HEK293 (cell line): ENCODE measurements around the gene PIGP.

Source experiments
- GFI1B ChIP-seq: fragments of 450-650 bp; formaldehyde crosslinking; IDR thresholded peaks from 2 replicates; pipeline ENCODE4 v1.5.1; 2016; ENCODE audit warnings: missing biosample characterization, missing genetic modification characterization
- GLI2 ChIP-seq: fragments of 450-650 bp; formaldehyde crosslinking; IDR thresholded peaks from 2 replicates; pipeline ENCODE4; 2017; ENCODE audit warnings: missing biosample characterization, missing genetic modification characterization, low read depth, borderline replicate concordance
- HOXA7 ChIP-seq: sonication (generic); formaldehyde crosslinking; IDR thresholded peaks from 2 replicates; pipeline ENCODE4 v1.8.1; 2022; ENCODE audit warnings: missing genetic modification reagents, borderline replicate concordance
- IKZF3 ChIP-seq: fragments of 450-650 bp; IDR thresholded peaks from 2 replicates; pipeline ENCODE4 v1.5.0; 2018; ENCODE audit warnings: missing biosample characterization, mild to moderate bottlenecking, missing genetic modification characterization, moderate library complexity
- REPIN1 ChIP-seq: fragments of 450-650 bp; formaldehyde crosslinking; IDR thresholded peaks from 2 replicates; pipeline ENCODE4 v1.5.1; 2017; ENCODE audit warnings: missing biosample characterization, missing genetic modification characterization, low read depth
- YY1 ChIP-seq: fragments of 450-650 bp; formaldehyde crosslinking; IDR thresholded peaks from 2 replicates; pipeline ENCODE4 v1.5.1; 2018; ENCODE audit warnings: missing biosample characterization, missing genetic modification characterization
- YY2 ChIP-seq: fragments of 450-650 bp; formaldehyde crosslinking; IDR thresholded peaks from 2 replicates; pipeline ENCODE4 v1.5.1; 2016; ENCODE audit warnings: missing biosample characterization, missing genetic modification characterization
- ZBTB17 ChIP-seq: fragments of 450-650 bp; formaldehyde crosslinking; IDR thresholded peaks from 2 replicates; pipeline ENCODE4 v1.5.1; 2016; ENCODE audit warnings: missing biosample characterization, missing genetic modification characterization
- ZBTB26 ChIP-seq: fragments of 450-650 bp; formaldehyde crosslinking; optimal IDR thresholded peaks from 2 replicates; pipeline ENCODE3; 2016; ENCODE audit warnings: missing biosample characterization, mild to moderate bottlenecking, missing genetic modification characterization
- ZBTB8A ChIP-seq: fragments of 450-650 bp; formaldehyde crosslinking; IDR thresholded peaks from 2 replicates; pipeline ENCODE4 v1.5.1; 2016; ENCODE audit warnings: missing biosample characterization, missing genetic modification characterization
- ZNF10 ChIP-seq: fragments of 450-650 bp; formaldehyde crosslinking; IDR thresholded peaks from 2 replicates; pipeline ENCODE4 v1.5.1; 2017; ENCODE audit warnings: missing biosample characterization, missing genetic modification characterization
- ZNF157 ChIP-seq: fragments of 450-650 bp; formaldehyde crosslinking; IDR thresholded peaks from 2 replicates; pipeline ENCODE4 v1.5.1; 2016; ENCODE audit warnings: missing biosample characterization, missing genetic modification characterization
- ZNF169 ChIP-seq: fragments of 450-650 bp; formaldehyde crosslinking; IDR thresholded peaks from 2 replicates; pipeline ENCODE4 v1.5.1; 2016; ENCODE audit warnings: missing biosample characterization, missing genetic modification characterization
- ZNF221 ChIP-seq: fragments of 450-650 bp; formaldehyde crosslinking; IDR thresholded peaks from 2 replicates; pipeline ENCODE4 v1.5.1; 2017; ENCODE audit warnings: missing biosample characterization, missing genetic modification characterization, borderline replicate concordance
- ZNF239 ChIP-seq: fragments of 450-650 bp; formaldehyde crosslinking; IDR thresholded peaks from 2 replicates; pipeline ENCODE4 v1.5.1; 2016; ENCODE audit warnings: missing biosample characterization, missing genetic modification characterization
- ZNF24 ChIP-seq: fragments of 450-650 bp; formaldehyde crosslinking; IDR thresholded peaks from 2 replicates; pipeline ENCODE4 v1.5.1; 2016; ENCODE audit warnings: missing biosample characterization, missing genetic modification characterization
- ZNF26 ChIP-seq: fragments of 450-650 bp; formaldehyde crosslinking; IDR thresholded peaks from 2 replicates; pipeline ENCODE4 v1.5.1; 2016; ENCODE audit warnings: missing biosample characterization, missing genetic modification characterization
- ZNF311 ChIP-seq: fragments of 450-650 bp; formaldehyde crosslinking; IDR thresholded peaks from 2 replicates; pipeline ENCODE4 v1.5.1; 2017; ENCODE audit warnings: missing biosample characterization, missing genetic modification characterization, borderline replicate concordance
- ZNF529 ChIP-seq: fragments of 450-650 bp; formaldehyde crosslinking; IDR thresholded peaks from 2 replicates; pipeline ENCODE4 v1.5.1; 2017; ENCODE audit warnings: missing genetic modification characterization, missing biosample characterization; ENCODE audit not compliant: insufficient replicate concordance
- ZNF548 ChIP-seq: fragments of 450-650 bp; formaldehyde crosslinking; IDR thresholded peaks from 2 replicates; pipeline ENCODE4 v1.5.1; 2016; ENCODE audit warnings: missing biosample characterization, missing genetic modification characterization
- ZNF549 ChIP-seq: fragments of 450-650 bp; IDR thresholded peaks from 2 replicates; pipeline ENCODE4 v1.5.1; 2018; ENCODE audit warnings: missing biosample characterization, missing genetic modification characterization, mild to moderate bottlenecking, inconsistent platforms, moderate library complexity
- ZNF610 ChIP-seq: fragments of 450-650 bp; formaldehyde crosslinking; IDR thresholded peaks from 2 replicates; pipeline ENCODE4 v1.5.1; 2016; ENCODE audit warnings: missing biosample characterization, missing genetic modification characterization, borderline replicate concordance
- ZNF658 ChIP-seq: fragments of 450-650 bp; formaldehyde crosslinking; IDR thresholded peaks from 2 replicates; pipeline ENCODE4; 2016; ENCODE audit warnings: missing biosample characterization, missing genetic modification characterization
- ZNF670 ChIP-seq: fragments of 450-650 bp; formaldehyde crosslinking; IDR thresholded peaks from 2 replicates; pipeline ENCODE4 v1.5.1; 2016; ENCODE audit warnings: missing biosample characterization, missing genetic modification characterization, low read depth
- ZNF677 ChIP-seq: fragments of 450-650 bp; IDR thresholded peaks from 2 replicates; pipeline ENCODE4 v1.5.0; 2018; ENCODE audit warnings: missing biosample characterization, mild to moderate bottlenecking, missing genetic modification characterization, moderate library complexity
- ZNF704 ChIP-seq: fragments of 450-650 bp; formaldehyde crosslinking; IDR thresholded peaks from 2 replicates; pipeline ENCODE4 v1.5.1; 2016; ENCODE audit warnings: missing biosample characterization, missing genetic modification characterization
- ZNF776 ChIP-seq: fragments of 450-650 bp; formaldehyde crosslinking; IDR thresholded peaks from 2 replicates; pipeline ENCODE4 v1.5.0; 2017; ENCODE audit warnings: missing biosample characterization, missing genetic modification characterization, borderline replicate concordance
- ZXDB ChIP-seq: fragments of 450-650 bp; formaldehyde crosslinking; IDR thresholded peaks from 2 replicates; pipeline ENCODE4 v1.5.1; 2016; ENCODE audit warnings: missing biosample characterization, missing genetic modification characterization
- TF ChIP-seq, protein P1 (sequence below): fragments of 450-650 bp; formaldehyde crosslinking; IDR thresholded peaks from 2 replicates; pipeline ENCODE4 v1.5.0; 2017; ENCODE audit warnings: missing biosample characterization, missing genetic modification characterization, borderline replicate concordance
- TF ChIP-seq, protein P2 (sequence below): fragments of 450-650 bp; formaldehyde crosslinking; IDR thresholded peaks from 2 replicates; pipeline ENCODE4 v1.5.1; 2016; ENCODE audit warnings: missing biosample characterization, missing genetic modification characterization, borderline replicate concordance

PIGP gene

DNA sequence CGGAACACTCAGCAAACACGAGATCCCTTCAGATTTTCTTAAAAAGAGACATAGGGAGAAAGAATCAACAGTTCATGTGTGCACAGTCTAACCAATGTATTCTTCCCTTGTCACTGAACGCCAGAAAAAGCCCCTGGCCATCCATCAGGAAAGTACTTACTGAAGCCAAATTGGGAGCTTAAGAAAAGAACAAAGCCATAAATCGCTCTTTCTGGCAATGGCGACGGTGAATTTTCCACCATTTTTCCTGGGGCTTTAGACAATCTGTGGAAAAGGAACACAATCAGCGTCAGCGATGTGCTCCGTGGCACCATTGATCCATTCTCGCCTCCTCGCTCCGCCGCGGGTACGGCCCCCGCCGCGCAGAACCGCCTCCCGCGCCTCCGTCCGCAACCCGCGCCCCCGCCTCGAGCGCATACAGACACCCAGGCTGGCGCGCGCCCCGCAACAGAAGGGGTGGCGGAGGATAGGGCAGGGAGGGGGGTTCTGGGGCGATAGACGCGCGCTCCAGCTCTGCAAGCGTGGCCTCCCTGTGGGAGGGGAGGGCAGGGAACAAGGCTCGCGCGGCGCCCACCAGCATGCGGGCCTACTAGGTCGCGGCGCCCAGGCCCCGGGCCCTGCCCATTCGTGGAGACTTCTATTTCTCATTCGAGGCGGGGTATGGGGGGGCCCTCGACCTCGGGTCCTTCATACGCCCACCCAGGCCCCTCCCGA, 440 bp downstream of the PIGP start (continued):
- TF ChIP-seq GFI1B (tag by site-specific recombination) (no peak), ZNF239 (tag by site-specific recombination) (peak; percentile 68; the same call in 1 of the 2 replicates), ZNF776 (tag by site-specific recombination) (no peak), IKZF3 (tag by site-specific recombination) (peak; percentile 50; the same call in 1 of the 2 replicates), ZNF221 (no peak), ZNF26 (tag by site-specific recombination) (no peak), REPIN1 (tag by site-specific recombination) (peak; percentile 69; the same call in 1 of the 2 replicates), GLI2 (tag by site-specific recombination) (no peak), ZBTB26 (tag by site-specific recombination) (peak; percentile 100), ZNF704 (tag by site-specific recombination) (no peak), ZNF529 (tag by site-specific recombination) (no peak), ZNF157 (tag by site-specific recombination) (no peak), ZNF10 (tag by site-specific recombination) (no peak), ZNF658 (tag by site-specific recombination) (no peak), ZNF311 (tag by site-specific recombination) (no peak), ZXDB (tag by site-specific recombination) (peak; percentile 85), ZBTB17 (tag by site-specific recombination) (peak; percentile 96), HOXA7 (CRISPR knock-in tag) (no peak), YY2 (no peak), ZNF677 (tag by site-specific recombination) (no peak), YY1 (tag by site-specific recombination) (peak; percentile 83), ZNF670 (tag by site-specific recombination) (no peak), ZNF169 (tag by site-specific recombination) (no peak), ZNF24 (tag by site-specific recombination) (peak; percentile 62; the same call in 1 of the 2 replicates), ZNF548 (tag by site-specific recombination) (no peak), ZNF610 (tag by site-specific recombination) (peak; percentile 79), ZBTB8A (tag by site-specific recombination) (peak; percentile 85), ZNF549 (tag by site-specific recombination) (no peak)
- TF ChIP-seq, protein P1, sequence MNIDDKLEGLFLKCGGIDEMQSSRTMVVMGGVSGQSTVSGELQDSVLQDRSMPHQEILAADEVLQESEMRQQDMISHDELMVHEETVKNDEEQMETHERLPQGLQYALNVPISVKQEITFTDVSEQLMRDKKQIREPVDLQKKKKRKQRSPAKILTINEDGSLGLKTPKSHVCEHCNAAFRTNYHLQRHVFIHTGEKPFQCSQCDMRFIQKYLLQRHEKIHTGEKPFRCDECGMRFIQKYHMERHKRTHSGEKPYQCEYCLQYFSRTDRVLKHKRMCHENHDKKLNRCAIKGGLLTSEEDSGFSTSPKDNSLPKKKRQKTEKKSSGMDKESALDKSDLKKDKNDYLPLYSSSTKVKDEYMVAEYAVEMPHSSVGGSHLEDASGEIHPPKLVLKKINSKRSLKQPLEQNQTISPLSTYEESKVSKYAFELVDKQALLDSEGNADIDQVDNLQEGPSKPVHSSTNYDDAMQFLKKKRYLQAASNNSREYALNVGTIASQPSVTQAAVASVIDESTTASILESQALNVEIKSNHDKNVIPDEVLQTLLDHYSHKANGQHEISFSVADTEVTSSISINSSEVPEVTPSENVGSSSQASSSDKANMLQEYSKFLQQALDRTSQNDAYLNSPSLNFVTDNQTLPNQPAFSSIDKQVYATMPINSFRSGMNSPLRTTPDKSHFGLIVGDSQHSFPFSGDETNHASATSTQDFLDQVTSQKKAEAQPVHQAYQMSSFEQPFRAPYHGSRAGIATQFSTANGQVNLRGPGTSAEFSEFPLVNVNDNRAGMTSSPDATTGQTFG (tag by site-specific recombination): no peak
- TF ChIP-seq, protein P2, sequence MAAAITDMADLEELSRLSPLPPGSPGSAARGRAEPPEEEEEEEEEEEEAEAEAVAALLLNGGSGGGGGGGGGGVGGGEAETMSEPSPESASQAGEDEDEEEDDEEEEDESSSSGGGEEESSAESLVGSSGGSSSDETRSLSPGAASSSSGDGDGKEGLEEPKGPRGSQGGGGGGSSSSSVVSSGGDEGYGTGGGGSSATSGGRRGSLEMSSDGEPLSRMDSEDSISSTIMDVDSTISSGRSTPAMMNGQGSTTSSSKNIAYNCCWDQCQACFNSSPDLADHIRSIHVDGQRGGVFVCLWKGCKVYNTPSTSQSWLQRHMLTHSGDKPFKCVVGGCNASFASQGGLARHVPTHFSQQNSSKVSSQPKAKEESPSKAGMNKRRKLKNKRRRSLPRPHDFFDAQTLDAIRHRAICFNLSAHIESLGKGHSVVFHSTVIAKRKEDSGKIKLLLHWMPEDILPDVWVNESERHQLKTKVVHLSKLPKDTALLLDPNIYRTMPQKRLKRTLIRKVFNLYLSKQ (tag by site-specific recombination): no peak
